ENCODE results near the gene TACC2. TPM values are rescaled to one million over a fixed set of nuclear protein-coding genes. Genes with fewer than 3 reads are reported as not detected.
A peak's percentile ranks its signal among the peaks of the same experiment; 100 is the strongest.
"Not testable (repeated sequence)": the region's sequence is repeated elsewhere in the genome, so short reads cannot be mapped to it uniquely, and the experiment has no call there.

TACC2 gene
- total RNA-seq, 1 donor, result under 0.01 TPM

DNA sequence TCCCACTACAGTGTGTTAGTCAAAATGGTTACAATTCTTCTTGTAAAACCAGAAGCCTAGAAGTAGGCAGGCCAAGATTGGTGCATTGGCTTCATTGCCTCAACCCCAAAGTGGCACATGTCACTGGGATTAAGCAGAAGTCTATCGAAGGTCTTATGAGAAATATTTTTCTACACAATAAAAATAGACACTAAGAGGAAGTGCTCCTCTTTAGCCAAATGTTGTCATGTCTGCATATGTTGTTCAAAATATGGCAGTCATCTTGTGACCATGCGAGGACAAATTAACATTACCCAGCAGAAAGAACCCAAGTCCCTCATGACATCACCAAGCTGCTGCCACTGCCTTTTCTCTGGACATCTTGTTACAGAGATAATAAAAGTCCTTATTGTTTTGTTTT is 7.6 kb upstream of the TACC2 start:
- no peak for DNase-seq (ENCODE audit: low read depth in 2 of 3, low spot score in 2 of 3)

DNA sequence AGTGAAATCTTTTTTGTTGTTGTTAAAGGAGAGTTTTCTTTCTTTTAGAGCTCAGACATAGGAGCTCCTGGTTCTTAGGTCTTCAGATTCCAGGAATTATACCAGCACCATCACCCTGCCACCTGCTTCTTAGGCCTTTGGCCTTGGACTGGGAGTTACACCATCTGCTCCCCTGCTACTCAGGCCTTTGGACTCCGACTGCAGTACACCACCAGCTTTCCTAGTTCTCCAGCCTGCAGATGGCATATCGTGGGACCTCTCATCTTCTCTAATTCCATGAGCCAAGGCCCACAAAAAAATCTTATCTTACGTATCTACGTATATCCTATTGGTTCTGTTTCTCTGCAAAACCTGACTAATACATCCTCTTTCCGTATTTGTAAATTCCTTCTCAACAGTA is 5.1 kb upstream of the TACC2 start:
- DNase-seq (ENCODE audit: low read depth in 2 of 3, low spot score in 2 of 3), result no peak

DNA sequence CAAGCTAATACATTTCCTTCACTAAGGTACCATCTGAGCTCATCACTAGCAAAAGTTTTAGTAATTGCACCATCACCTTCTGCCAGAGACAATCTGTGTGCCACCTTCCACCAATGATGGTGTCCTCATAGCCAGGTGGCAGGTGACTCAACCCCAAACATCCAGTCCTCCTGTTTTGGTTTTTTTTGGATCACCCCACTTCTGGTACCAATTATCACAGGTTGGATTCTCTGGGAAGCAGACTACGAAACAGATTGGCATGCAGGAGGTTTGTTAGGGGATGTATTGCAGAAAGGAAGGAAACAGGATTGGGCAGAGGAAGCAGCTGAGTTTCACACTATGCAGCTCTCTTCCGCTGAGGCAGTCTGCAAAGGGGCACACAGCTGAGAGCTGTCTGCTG is 4.5 kb upstream of the TACC2 start:
- DNase-seq (ENCODE audit: low read depth in 2 of 3, low spot score in 2 of 3), result no peak

DNA sequence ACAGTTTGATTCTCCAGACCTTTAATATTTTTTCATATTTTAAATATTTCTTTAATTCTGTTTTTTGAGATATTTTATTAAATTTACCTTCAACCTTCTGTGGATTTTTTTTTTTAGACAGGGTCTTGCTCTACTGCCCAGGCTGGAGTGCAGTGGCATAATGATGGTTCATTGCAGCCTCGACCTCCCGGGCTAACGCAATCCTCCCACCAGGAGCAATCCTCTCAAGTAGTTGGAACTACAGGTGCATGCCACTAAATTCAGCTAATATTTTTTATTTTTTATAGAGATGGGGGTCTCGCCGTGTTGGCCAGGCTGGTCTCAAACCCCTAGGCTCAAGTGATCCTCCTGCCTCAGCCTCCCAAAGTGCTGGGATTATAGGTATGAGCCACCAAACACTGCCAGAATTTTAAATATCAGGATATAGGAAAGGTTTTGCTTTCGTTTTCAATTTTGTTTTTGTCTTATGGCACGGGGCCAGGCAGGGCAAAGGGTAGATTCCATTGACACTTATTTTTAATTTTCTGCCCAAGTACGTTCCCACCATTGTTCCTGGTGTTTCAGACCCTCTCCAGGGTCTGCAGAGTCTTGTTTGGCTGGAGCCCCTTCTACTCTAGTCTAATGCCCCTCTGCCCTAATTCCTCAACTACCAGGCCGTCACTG is 1.2 kb downstream of the TACC2 start:
- DNase-seq (ENCODE audit: low read depth in 2 of 3, low spot score in 2 of 3), result peak in 1 of 3 donors; percentile 14

DNA sequence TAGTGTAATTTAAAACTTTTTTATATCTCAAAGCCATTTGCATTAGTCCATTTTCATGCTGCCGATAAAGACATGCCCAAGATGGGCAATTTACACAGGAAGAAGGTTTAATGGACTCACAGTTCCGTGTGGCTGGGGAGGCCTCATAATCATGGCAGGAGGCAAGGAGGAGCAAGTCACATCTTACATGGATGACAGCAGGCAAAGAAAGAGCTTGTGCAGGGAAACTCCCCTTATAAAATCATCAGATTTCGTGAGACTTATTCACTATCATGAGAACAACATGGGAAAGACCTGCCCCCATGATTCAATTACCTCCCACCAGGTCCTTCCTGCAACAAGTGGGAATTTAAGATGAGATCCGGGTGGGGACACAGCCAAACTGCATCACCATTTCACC is 2.8 kb downstream of the TACC2 start:
- not testable (repeated sequence) for DNase-seq (ENCODE audit: low read depth in 2 of 3, low spot score in 2 of 3)

DNA sequence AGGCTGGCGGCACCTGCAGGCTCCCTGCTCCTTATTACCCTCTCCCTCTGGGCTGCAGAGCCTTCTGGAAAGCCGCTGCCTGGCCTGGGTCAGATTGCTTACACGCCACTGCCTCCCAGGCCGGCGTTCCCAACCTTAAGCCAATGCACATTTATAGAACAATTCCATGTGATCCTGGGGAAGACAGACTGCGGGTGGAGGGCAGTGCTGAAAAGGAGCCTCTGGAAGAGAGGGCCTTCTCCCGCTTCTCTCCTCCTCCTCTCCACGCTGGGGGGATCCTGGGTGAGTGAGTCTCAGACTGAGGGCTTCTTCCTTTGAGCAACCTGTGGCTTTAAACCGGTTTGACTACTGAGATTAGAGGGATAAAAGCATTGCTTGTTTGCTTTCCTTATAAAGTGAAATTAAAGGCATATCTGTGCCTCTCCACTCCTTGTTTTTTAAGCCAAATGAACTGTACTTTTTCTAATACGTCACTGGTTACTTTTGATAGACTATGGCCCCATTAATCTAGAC is 5.5 kb downstream of the TACC2 start:
- DNase-seq (ENCODE audit: low read depth in 2 of 3, low spot score in 2 of 3), result no peak

DNA sequence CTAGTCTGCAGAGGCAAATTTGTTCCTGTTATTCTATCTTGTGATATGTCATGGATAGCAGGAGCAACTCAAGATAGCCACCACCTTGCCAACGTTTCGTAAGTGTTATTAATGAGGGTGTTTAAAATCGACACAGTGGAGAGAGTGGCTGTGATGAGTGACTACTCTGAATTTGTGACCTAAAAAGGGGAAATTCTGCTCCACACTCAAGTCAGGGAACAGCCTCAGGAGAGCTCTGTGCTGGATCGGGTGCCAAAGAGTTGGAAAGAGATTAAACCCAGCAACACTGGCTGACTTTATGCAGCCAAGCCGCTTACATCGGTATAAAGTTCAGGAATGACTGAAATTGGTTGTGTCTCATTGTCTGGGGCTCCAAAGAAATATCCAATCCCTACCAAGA is 9.5 kb downstream of the TACC2 start:
- DNase-seq (ENCODE audit: low read depth in 2 of 3, low spot score in 2 of 3), result no peak

DNA sequence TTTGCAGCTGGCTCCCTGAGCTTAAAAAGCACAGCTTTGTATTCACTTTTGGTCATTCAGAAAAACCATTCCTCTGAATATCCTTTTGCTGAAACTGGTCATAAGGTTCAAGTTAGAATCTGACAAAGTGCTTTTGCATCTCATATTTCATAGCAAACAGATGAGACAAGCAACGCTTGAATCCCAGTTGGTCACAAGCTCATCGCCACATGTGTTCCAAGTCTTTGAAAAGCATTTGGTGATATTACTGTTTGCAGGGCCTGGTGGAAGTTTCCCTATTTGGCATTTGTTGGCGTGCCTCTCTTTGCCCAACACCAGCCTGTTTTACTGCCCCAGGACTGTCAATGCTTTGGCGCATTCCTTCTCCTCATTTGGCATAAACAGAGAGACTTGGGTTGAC is 10.3 kb downstream of the TACC2 start:
- DNase-seq (ENCODE audit: low read depth in 2 of 3, low spot score in 2 of 3), result no peak

DNA sequence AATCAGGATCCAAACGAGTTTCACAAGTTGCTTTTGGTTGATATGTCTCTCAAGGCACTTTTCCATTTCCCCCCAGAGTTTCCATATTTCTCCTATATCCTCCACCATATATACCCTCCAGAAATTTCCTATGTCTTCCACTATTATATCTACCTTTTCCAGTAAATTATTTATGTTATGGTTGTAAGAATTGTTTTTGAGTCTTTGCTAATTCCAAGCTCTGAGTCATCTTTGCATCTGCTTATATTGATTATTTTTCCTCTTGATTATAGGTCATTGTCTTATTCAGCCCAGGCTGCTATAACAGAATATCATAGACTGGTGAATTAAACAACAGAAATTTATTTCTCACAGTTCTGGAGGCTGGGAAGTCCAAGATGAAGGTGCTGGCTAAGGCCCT is 12.7 kb downstream of the TACC2 start:
- no peak for DNase-seq (ENCODE audit: low read depth in 2 of 3, low spot score in 2 of 3)

DNA sequence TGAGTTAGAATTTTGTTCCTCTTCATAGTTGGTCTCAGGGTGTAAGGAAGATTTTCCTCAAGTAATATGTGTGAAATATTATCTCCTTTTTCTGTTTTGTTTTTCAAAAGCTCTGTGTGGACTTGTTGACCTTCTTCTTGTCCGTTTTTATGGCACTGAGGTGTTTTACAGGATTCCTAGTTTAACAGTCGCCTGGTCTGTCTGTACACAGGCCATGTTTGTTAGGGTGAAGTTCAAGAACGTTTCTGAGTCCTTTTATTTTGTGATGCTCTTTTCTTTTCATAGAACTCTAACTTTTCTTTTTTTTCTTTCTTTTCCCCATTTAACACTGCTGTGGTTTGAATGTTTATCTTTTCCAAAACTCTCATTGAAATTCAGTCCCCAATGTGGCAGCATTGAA is 18.5 kb downstream of the TACC2 start:
- DNase-seq (ENCODE audit: low read depth in 2 of 3, low spot score in 2 of 3), result no peak

DNA sequence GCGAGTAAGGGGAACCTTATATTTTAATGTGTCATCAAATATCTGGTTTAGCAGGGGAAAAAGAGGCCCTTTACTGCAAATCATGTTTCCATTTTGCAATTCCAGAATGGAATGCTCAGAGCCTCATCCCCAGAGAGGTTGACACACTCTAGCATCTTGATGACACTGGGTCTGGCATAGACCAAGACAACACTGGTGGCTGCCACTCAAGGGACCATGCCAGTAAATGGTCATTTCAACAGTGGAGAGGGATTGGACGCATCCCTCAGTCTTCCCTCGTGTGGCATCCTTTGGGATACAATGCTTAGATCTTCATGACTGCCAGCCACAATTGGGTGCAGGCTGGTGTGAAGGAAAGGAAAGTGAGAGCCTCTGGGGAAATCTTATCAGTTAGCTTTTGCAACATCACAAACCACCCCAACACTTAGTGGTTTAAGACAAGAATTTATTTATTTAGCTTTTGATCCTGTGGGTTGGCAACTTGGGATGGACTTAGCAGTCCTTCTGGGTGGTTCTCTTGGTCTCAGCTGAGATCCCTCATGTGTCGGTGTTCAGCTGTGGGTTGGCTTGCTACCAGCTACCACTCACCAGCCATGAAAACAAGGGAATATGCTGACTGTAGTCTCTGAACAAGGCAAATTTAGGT is 21.6 kb downstream of the TACC2 start:
- no peak for DNase-seq (ENCODE audit: low read depth in 2 of 3, low spot score in 2 of 3)

DNA sequence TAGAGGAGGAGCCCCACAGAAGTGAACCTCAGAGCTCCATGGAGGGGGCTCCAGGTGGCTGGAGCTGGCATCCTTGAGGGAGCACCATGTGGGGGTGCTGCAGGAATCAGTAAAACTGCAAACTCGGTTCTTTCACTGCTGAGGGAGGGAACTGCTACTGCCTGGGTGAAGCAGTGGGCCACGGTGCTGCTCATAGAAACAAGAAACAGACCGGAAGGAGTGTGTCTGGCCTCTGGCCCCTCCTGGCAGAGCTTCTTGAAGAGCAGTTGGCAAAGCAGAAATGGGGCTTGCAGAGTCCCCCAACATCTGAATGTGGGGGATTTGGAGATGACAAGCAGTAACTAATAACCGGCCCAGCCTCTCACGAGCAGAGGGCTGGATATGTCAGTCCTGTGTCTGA is 23.8 kb downstream of the TACC2 start:
- DNase-seq (ENCODE audit: low read depth in 2 of 3, low spot score in 2 of 3), result no peak

DNA sequence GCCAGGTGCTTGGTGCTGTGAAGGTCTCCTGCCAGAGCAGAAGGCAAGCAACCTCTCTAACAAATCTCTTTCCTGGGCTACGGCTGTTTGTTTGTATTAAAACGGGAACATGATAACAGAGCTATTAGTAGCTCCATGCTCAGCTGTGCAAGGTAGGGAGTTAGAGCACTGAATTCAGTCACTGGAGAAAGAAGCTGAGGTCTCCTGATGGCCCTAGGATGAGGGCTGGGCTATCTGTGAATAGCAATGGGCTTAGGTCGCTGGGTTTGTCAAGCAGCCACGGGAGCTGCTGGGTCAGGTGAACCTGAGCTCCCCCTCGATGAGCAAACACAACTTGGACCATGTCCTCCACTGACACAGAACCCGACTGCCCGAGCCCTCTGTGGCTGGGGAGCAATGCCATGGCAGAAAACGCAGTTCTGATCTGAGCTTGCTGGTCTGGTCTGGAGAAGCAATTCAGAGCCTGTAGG is 24.4 kb downstream of the TACC2 start:
- no peak for DNase-seq (ENCODE audit: low read depth in 2 of 3, low spot score in 2 of 3)

DNA sequence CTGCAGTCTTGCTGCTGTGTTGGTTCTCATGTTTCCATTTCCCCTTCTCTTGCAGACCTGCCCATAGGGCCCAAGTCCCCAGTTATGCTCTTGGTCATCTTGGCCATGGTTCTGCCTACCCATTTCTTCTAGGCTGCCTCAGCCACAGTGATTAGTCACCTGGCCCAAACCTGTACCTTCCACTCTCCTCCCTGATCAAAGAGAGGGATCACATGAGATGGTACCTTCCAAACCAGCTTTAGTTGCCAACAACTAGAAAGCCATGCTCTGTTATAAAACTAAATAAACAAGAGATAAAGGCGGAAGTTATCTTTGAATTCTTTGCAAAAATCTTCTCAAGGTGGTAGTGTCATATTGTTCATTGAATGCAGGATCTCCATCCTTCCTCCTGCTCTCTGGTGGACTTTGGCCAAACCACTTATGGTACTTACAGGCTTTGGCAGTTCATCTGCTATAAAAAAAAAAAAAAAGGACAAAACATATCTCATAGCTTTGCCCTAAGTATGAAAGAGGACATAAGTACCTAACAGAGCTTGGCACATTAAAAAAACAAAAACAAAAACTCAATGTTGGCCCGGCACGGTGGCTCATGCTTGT is 25.8 kb downstream of the TACC2 start:
- no peak for DNase-seq (ENCODE audit: low read depth in 2 of 3, low spot score in 2 of 3)

DNA sequence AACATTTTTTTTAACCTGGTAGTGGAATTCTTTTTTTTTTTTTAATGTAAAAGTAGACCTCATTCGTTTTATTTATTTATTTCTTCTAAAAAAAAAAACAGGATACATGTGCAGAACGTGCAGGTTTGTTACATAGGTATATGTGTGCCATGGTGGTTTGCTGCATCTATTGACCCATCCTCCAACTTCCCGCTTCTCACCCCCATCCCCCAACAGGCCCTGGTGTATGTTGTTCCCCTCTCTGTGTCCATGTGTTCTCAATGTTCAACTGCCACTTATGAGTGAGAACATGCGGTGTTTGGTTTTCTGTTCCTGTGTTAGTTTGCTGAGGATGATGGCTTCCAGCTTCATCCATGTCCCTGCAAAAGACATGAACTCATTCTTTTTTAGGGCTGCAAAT is 29.0 kb downstream of the TACC2 start:
- DNase-seq (ENCODE audit: low read depth in 2 of 3, low spot score in 2 of 3), result not testable (repeated sequence)

DNA sequence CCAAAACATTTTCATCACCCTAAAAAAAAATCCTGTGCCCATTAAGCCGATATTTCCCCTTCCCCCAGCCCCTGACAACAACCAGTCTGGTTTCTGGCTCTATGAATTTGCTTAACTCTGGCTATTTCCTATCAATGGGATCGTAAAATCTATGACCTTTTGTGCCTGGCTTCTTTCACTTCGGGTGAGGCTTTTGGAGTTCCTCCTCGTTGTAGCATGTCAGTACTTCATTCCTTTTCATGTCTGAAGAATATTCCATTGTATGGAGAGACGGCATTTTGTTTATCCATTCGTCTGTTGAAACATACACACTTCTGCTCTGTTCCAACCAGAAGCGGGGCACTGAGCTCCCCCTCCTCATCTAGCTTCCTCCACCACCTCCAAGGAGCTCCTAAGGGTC is 29.5 kb downstream of the TACC2 start:
- DNase-seq (ENCODE audit: low read depth in 2 of 3, low spot score in 2 of 3), result no peak

DNA sequence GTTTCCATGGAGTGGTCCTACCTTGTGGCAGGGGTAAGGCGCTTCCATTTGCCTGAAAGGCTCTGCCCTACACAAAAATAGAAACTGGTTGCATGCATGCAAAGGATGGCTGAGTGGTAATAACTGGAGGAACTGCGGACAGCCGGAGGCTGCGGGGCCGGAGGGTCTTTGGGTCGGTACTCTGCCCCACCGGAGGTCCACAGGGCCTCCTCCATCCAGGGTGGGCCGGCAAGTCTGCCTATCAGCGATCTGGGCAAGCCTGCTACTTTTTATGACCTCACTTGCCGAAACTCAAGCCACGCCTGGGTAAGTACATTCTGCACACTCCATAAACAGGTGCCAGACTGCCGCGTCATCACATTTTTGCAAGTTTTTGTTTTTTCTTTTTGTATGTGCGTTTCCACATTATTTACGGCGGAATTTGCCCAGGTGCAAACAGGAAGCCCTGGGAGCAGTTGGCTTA is 30.0 kb downstream of the TACC2 start:
- DNase-seq (ENCODE audit: low read depth in 2 of 3, low spot score in 2 of 3), result no peak

DNA sequence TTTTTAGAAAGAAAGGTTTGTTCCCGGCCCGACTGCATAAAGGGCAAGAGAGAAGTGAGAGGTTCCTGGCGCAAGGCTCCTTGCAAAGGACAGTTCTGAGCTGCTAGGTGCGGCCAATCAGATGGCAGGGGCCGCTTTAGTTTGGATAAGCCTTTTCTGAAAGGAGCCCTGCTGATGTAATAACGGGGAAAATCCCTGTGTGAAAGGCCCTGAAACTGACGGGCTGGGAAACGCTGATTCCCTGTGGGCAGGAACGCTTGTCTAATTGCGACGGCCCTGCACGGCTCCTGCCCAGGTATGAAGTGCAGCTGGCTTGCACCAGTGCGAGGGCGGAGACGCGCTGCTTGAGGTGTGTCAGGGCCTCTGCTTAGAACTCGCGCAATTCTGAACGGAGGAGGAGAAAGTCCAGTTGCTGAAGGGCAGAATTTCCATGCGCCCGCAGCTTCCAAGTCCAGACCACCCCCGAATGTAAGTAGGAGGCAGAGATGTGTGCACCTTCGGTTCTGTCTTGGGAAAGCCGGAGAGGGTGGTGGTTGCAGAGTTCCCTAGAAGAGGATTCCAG is 30.5 kb downstream of the TACC2 start:
- no peak for DNase-seq (ENCODE audit: low read depth in 2 of 3, low spot score in 2 of 3)

DNA sequence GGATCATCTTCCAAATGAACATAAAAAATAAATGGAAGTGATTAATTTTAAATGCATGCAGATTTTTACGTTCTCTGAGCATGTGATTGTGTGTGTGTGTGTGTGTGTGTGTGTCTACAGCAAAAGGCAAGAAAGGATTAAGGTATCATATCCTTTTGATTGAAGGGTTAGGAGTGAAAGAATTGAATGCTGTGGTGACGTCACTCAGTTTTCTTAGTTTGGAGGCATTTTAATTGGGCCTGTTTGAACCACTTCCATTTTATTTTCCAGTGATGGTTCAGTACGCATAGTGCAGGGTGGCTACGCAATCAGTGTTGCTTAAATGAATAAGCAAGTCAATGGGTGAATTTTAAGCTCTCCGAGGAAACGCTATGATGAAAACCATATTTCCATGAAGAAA is 31.3 kb downstream of the TACC2 start:
- no peak for DNase-seq (ENCODE audit: low read depth in 2 of 3, low spot score in 2 of 3)

DNA sequence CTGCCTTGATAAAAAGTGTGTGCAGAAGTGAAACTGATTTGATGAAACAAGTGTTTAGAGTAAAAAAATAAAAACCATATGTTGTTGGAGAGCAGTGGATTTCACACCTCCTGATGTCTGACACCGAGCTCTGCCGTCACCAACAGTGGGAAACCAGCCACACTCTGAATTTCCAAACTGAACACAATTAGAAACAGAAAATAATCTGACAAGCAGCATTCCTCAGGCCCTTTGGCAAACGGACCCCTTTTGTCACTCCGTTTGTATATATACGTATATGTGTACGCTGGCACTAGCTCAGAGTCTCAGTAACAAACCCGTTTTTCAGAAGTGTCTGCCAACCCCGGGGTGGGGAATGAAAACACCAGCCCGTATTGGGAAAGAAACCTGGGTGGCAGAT is 32.4 kb downstream of the TACC2 start:
- no peak for DNase-seq (ENCODE audit: low read depth in 2 of 3, low spot score in 2 of 3)

DNA sequence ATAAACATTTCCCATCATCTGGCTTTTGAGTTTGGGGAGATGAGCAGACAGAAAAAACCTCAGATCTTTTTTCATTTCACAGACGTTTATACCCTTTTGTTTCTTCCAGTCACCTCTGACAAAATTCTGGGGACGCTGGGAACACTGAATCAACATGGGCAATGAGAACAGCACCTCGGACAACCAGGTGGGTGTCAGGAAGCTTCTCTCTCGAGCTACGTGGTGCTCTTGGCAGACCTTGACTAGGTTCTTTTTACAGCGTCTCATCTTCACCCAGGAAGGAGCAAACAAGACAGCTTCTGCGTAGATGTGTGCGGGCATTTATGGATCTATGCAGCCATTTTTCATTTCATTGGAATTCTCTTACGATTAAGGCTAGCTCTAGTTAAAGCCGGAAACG is 32.9 kb downstream of the TACC2 start:
- no peak for DNase-seq (ENCODE audit: low read depth in 2 of 3, low spot score in 2 of 3)

DNA sequence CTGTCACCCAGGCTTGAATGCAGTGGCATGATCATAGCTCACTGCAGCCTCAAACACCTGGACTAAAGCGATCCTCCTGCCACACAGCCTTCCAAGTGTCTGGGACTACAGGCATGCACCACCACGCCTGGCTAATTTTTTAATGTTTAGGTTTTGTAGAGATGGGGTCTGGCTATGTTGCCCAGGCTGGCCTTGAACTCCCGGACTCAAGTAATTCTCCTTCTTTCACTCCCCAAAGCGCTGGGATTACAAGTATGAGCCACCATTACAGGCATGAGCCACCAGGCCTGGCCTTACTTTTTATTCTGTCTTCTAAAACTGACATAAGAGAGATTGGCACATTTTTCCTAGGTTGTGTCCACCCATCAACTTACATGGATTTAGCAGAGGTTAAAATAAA is 33.3 kb downstream of the TACC2 start:
- no peak for DNase-seq (ENCODE audit: low read depth in 2 of 3, low spot score in 2 of 3)
